WTC11 (cell line): ENCODE data around the gene FEM1C.

Source experiments
- JUN ChIP-seq: sonication (generic); formaldehyde crosslinking; IDR thresholded peaks from 2 replicates; pipeline ENCODE4 v1.8.0; 2023; ENCODE audit warnings: mild to moderate bottlenecking, missing genetic modification reagents
- NFE2L1 ChIP-seq: sonication (generic); formaldehyde crosslinking; IDR thresholded peaks from 2 replicates; pipeline ENCODE4 v1.8.1; 2023; ENCODE audit warnings: missing genetic modification reagents
- NR1H2 ChIP-seq: sonication (generic); formaldehyde crosslinking; IDR thresholded peaks from 2 replicates; pipeline ENCODE4 v1.9.0; 2021; ENCODE audit warnings: mild to moderate bottlenecking, moderate library complexity, missing genetic modification reagents
- SMAD3 ChIP-seq: sonication (generic); formaldehyde crosslinking; IDR thresholded peaks from 2 replicates; pipeline ENCODE4 v1.8.0; 2022; ENCODE audit warnings: missing genetic modification reagents, mild to moderate bottlenecking, borderline replicate concordance
- SP1 ChIP-seq: sonication (generic); formaldehyde crosslinking; conservative IDR thresholded peaks from 2 replicates; pipeline ENCODE4 v1.8.1; 2022; ENCODE audit warnings: missing genetic modification reagents
- ZNF423 ChIP-seq: fragments of 250-450 bp; sonication (Bioruptor Pico); IDR thresholded peaks from 2 replicates; pipeline ENCODE4 v2.1.2; 2022; ENCODE audit warnings: mild to moderate bottlenecking, moderate library complexity
- TF ChIP-seq, protein P1 (sequence below): fragments of 200-600 bp; IDR thresholded peaks from 2 replicates; pipeline ENCODE4 v1.8.0; 2022; ENCODE audit warnings: antibody characterized with exemption
- TF ChIP-seq, protein P2 (sequence below): sonication (generic); formaldehyde crosslinking; IDR thresholded peaks from 2 replicates; pipeline ENCODE4 v1.8.0; 2022; ENCODE audit warnings: mild to moderate bottlenecking, missing genetic modification reagents
- TF ChIP-seq, protein P3 (sequence below): sonication (generic); formaldehyde crosslinking; conservative IDR thresholded peaks from 2 replicates; pipeline ENCODE4 v1.8.1; 2022; ENCODE audit warnings: mild to moderate bottlenecking, missing genetic modification reagents
- TF ChIP-seq, protein P4 (sequence below): sonication (generic); formaldehyde crosslinking; IDR thresholded peaks from 2 replicates; pipeline ENCODE4 v1.8.1; 2023; ENCODE audit warnings: mild to moderate bottlenecking, missing genetic modification reagents, moderate library complexity
- TF ChIP-seq, protein P5 (sequence below): sonication (generic); formaldehyde crosslinking; IDR thresholded peaks from 2 replicates; pipeline ENCODE4 v1.8.1; 2023; ENCODE audit warnings: mild to moderate bottlenecking, missing genetic modification reagents, moderate library complexity

DNA sequence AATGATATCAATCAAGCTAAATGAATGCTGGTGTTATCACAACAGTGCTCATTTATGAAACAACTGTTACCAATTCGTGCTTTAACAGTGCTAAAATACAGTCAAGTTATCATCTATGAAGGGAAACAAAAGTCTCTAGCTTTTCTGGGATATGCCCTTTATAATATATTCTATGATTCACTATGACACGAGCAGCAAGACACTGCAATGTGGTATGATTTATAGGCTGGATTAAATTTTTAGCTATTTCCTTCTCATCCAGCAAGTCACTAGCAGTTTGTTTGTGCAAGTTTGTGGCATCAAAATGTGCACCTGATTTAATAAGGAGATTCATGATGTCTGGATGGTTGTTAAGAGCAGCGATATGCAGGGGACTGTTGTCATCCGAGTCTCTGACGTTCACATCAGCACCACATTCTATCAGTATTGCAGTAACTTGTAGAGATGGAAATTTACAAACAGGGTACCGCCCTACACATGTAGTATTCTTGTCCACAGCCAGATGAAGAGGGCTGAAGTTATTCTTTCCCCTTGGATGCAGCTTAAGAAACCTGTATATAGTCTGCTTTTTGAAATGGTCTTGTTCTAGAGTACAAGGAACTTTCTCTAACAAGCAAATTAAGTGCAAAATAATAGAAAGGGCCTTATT is 20.3 kb downstream of the FEM1C start:
- TF ChIP-seq, protein P1, sequence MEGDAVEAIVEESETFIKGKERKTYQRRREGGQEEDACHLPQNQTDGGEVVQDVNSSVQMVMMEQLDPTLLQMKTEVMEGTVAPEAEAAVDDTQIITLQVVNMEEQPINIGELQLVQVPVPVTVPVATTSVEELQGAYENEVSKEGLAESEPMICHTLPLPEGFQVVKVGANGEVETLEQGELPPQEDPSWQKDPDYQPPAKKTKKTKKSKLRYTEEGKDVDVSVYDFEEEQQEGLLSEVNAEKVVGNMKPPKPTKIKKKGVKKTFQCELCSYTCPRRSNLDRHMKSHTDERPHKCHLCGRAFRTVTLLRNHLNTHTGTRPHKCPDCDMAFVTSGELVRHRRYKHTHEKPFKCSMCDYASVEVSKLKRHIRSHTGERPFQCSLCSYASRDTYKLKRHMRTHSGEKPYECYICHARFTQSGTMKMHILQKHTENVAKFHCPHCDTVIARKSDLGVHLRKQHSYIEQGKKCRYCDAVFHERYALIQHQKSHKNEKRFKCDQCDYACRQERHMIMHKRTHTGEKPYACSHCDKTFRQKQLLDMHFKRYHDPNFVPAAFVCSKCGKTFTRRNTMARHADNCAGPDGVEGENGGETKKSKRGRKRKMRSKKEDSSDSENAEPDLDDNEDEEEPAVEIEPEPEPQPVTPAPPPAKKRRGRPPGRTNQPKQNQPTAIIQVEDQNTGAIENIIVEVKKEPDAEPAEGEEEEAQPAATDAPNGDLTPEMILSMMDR, result no peak
- TF ChIP-seq SMAD3 (CRISPR knock-in tag) (no peak), NR1H2 (CRISPR knock-in tag) (no peak), NFE2L1 (CRISPR knock-in tag) (no peak), JUN (CRISPR knock-in tag) (no peak), SP1 (no peak), ZNF423 (CRISPR knock-in tag) (no peak)
- TF ChIP-seq, protein P2, sequence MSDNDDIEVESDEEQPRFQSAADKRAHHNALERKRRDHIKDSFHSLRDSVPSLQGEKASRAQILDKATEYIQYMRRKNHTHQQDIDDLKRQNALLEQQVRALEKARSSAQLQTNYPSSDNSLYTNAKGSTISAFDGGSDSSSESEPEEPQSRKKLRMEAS (CRISPR knock-in tag), result no peak
- TF ChIP-seq, protein P3, sequence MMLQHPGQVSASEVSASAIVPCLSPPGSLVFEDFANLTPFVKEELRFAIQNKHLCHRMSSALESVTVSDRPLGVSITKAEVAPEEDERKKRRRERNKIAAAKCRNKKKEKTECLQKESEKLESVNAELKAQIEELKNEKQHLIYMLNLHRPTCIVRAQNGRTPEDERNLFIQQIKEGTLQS (CRISPR knock-in tag), result no peak
- TF ChIP-seq, protein P4, sequence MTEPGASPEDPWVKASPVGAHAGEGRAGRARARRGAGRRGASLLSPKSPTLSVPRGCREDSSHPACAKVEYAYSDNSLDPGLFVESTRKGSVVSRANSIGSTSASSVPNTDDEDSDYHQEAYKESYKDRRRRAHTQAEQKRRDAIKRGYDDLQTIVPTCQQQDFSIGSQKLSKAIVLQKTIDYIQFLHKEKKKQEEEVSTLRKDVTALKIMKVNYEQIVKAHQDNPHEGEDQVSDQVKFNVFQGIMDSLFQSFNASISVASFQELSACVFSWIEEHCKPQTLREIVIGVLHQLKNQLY (CRISPR knock-in tag), result no peak
- TF ChIP-seq, protein P5, sequence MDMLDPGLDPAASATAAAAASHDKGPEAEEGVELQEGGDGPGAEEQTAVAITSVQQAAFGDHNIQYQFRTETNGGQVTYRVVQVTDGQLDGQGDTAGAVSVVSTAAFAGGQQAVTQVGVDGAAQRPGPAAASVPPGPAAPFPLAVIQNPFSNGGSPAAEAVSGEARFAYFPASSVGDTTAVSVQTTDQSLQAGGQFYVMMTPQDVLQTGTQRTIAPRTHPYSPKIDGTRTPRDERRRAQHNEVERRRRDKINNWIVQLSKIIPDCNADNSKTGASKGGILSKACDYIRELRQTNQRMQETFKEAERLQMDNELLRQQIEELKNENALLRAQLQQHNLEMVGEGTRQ, result no peak
